Esophagus squamous epithelium (tissue), 5 donors: ENCODE results near the gene SLC29A4. TPM values are rescaled to one million over a fixed set of nuclear protein-coding genes. Genes with fewer than 3 reads are reported as not detected.

ENCODE experiments used
- DNase-seq: peaks from one replicate; lab custom pipeline; 2025; lab: John Stamatoyannopoulos, UW
- H3K27ac ChIP-seq, 4 donors: fragments of 200-600 bp; sonication (generic); one replicate each; pipeline ENCODE4 v1.5.1; 2016 to 2019; ENCODE audit warnings: mild to moderate bottlenecking in 1 of 4
- H3K27me3 ChIP-seq, 4 donors: fragments of 200-600 bp; sonication (generic); 1 replicate in 3 of 4; 2 replicates in 1 of 4; pipeline versions ENCODE4 v1.5.1 to v1.6.0; 2017 to 2021; ENCODE audit warnings: antibody characterized with exemption in 1 of 4
- H3K36me3 ChIP-seq, 3 donors: fragments of 200-600 bp; sonication (generic); one replicate each; pipeline ENCODE4 v1.5.1; 2016 to 2019
- H3K4me1 ChIP-seq, 3 donors: fragments of 200-600 bp; sonication (generic); one replicate each; pipeline ENCODE4 v1.5.1; 2017 to 2019
- H3K4me3 ChIP-seq, 4 donors: fragments of 200-600 bp; sonication (generic); 1 replicate in 3 of 4; 2 replicates in 1 of 4; pipeline ENCODE4 v1.5.1; 2016 to 2019; ENCODE audit warnings: mild to moderate bottlenecking in 2 of 4, moderate library complexity in 1 of 4
- H3K9me3 ChIP-seq, 3 donors: fragments of 200-600 bp; sonication (generic); one replicate each; pipeline ENCODE4 v1.5.1; 2016 to 2019
- CTCF ChIP-seq, 6 experiments: fragments of 450-650 bp in 4 of 6; fragments of 200-600 bp in 2 of 6; sonication (generic) in 2 of 6; IDR thresholded peaks; one replicate each; pipeline ENCODE4 v1.5.1; 2016 to 2019; ENCODE audit warnings: antibody characterized with exemption in 6 of 6, mild to moderate bottlenecking in 4 of 6, moderate library complexity in 4 of 6
- POLR2A ChIP-seq, 4 donors: fragments of 450-650 bp; IDR thresholded peaks; one replicate each; pipeline ENCODE4 v1.6.1; 2017; ENCODE audit warnings: antibody characterized with exemption in 4 of 4, mild to moderate bottlenecking in 4 of 4, moderate library complexity in 3 of 4
- WGBS, 2 donors: methylation state at CpG; one replicate each; pipeline ENCODE4 v1.1.5; 2018; 5-methylcytosine and 5-hydroxymethylcytosine counted together
- intact Hi-C: fragments of 100-400 bp; cut with DNase I; formaldehyde crosslinking; loops from one replicate; pipeline ENCODE4 v1.15.0; 2022
- total RNA-seq, 4 donors: library from RNA; depleted of rRNA; stranded (reverse); fragments of >200 nt; gene quantifications; one replicate each; pipeline ENCODE4 v1.1.0, GENCODE V29; 2016
- donor health status: DM: yes; HTN: yes; CAD: no.

Gene SLC29A4
- total RNA-seq, 4 donors from 2014 or later, result 0.44 to 0.57 (median 0.53) TPM; not detected in 1

- H3K4me1 ChIP-seq, result peaks cover 5 to 28% (median 5%) of the 10 kb centered on the region in 3 donors
- intact Hi-C loops, result no loop called here
- no peak overlapping the region for H3K4me3 ChIP-seq
- peaks cover 14 to 94% (median 26%) of the 10 kb centered on the region in 3 donors for H3K36me3 ChIP-seq
- TF ChIP-seq CTCF (IDR thresholded peaks at IDR 0.05), result no peak
- no peak for TF ChIP-seq POLR2A (IDR thresholded peaks at IDR 0.05)
- DNase-seq, result no peak
- no peaks in the 10 kb centered on the region for H3K27me3 ChIP-seq
- WGBS, 2 donors, result 85 to 86% methylated on average over 21 to 31 of the region's 34 CpGs
- H3K9me3 ChIP-seq, result peaks cover 0 to under 1% (median 0%) of the 10 kb centered on the region in 3 donors
- peak overlapping the region in 3 of 4 donors; percentile 30 to 49 (median 46) for H3K27ac ChIP-seq
Measured at GRCh38 chr7:5349437-5350173, 66.9 kb downstream of the SLC29A4 start.

- H3K9me3 ChIP-seq, result no peaks in the 10 kb centered on the region
- DNase-seq, result no peak
- H3K27me3 ChIP-seq, result no peaks in the 10 kb centered on the region
- intact Hi-C loops, result no loop called here
- 89 to 100% methylated on average over 1 to 5 of the region's 15 CpGs for WGBS, 2 donors
- no peak overlapping the region for H3K4me3 ChIP-seq
- peaks cover 8 to 33% (median 10%) of the 10 kb centered on the region in 3 donors for H3K4me1 ChIP-seq
- TF ChIP-seq POLR2A (IDR thresholded peaks at IDR 0.05) (no peak), CTCF (IDR thresholded peaks at IDR 0.05) (no peak)
- H3K36me3 ChIP-seq, result peaks cover 9 to 94% (median 21%) of the 10 kb centered on the region in 3 donors
- peak overlapping the region in 3 of 4 donors; percentile 26 to 49 (median 30) for H3K27ac ChIP-seq
Measured at GRCh38 chr7:5350174-5350463, 67.4 kb downstream of the SLC29A4 start.

GRCh38 chr7:5350600-5351385, 68.0 kb downstream of the SLC29A4 start:
- no peak for TF ChIP-seq POLR2A (IDR thresholded peaks at IDR 0.05)
- TF ChIP-seq CTCF (IDR thresholded peaks at IDR 0.05), result no peak
- peaks cover 6 to 94% (median 14%) of the 10 kb centered on the region in 3 donors for H3K36me3 ChIP-seq
- DNase-seq, result no peak
- 81 to 86% methylated on average over 14 to 21 of the region's 23 CpGs for WGBS, 2 donors
- peaks cover 9 to 40% (median 13%) of the 10 kb centered on the region in 3 donors for H3K4me1 ChIP-seq
- H3K4me3 ChIP-seq, result no peak overlapping the region
- H3K27me3 ChIP-seq, result no peaks in the 10 kb centered on the region
- H3K9me3 ChIP-seq, result no peaks in the 10 kb centered on the region
- peak overlapping the region in 2 of 4 donors; percentile 26 to 49 for H3K27ac ChIP-seq
- intact Hi-C loops, result no loop called here

GRCh38 chr7:5351507-5352265, 68.9 kb downstream of the SLC29A4 start:
- intact Hi-C loops, result no loop called here
- peak overlapping the region in 1 of 4 donors; percentile 26 for H3K27ac ChIP-seq
- TF ChIP-seq CTCF (IDR thresholded peaks at IDR 0.05) (no peak), POLR2A (IDR thresholded peaks at IDR 0.05) (no peak)
- 87 to 89% methylated on average over 24 to 27 of the region's 35 CpGs for WGBS, 2 donors
- H3K9me3 ChIP-seq, result no peaks in the 10 kb centered on the region
- DNase-seq, result no peak
- no peaks in the 10 kb centered on the region for H3K27me3 ChIP-seq
- H3K4me3 ChIP-seq, result no peak overlapping the region
- H3K4me1 ChIP-seq, result peaks cover 9 to 45% (median 13%) of the 10 kb centered on the region in 3 donors
- peaks cover 8 to 94% (median 16%) of the 10 kb centered on the region in 3 donors for H3K36me3 ChIP-seq
